Fibroblast of peridontal ligament (primary cell): ENCODE data around the gene TMEM245.
"Not testable (repeated sequence)": the region's sequence is repeated elsewhere in the genome, so short reads cannot be mapped to it uniquely, and the experiment has no call there.

Experiments used
- DNase-seq: peaks from one replicate; pipeline ENCODE4 v3.0.0-alpha.2; 2010; ENCODE audit errors: extremely low read depth

Gene TMEM245

GRCh38 chr9:109133533-109133932 lies 13.8 kb upstream of the TMEM245 start:
- DNase-seq: no peak

GRCh38 chr9:109132567-109133021 lies 12.8 kb upstream of the TMEM245 start:
- no peak for DNase-seq

- DNase-seq: no peak
These were observed 9.9 kb upstream of the TMEM245 start for GRCh38 chr9:109129470-109130197.

- DNase-seq: not testable (repeated sequence)
These were observed 6.9 kb upstream of the TMEM245 start for GRCh38 chr9:109126671-109127070.

- DNase-seq: no peak
These were observed 4.4 kb upstream of the TMEM245 start for GRCh38 chr9:109124121-109124520.

- no peak for DNase-seq
These were observed 3.2 kb upstream of the TMEM245 start for GRCh38 chr9:109122726-109123621.

GRCh38 chr9:109121232-109121796 lies 1.6 kb upstream of the TMEM245 start:
- no peak for DNase-seq

- no peak for DNase-seq
These were observed 550 bp upstream of the TMEM245 start for GRCh38 chr9:109120204-109120789.

GRCh38 chr9:109118808-109119438 lies 824 bp downstream of the TMEM245 start:
- DNase-seq: no peak

GRCh38 chr9:109117856-109118807 lies 1.6 kb downstream of the TMEM245 start:
- peak; percentile 66 for DNase-seq

GRCh38 chr9:109115931-109116526 lies 3.7 kb downstream of the TMEM245 start:
- peak; percentile 81 for DNase-seq

GRCh38 chr9:109114670-109115069 lies 5.1 kb downstream of the TMEM245 start:
- peak; percentile 41 for DNase-seq

- peak; percentile 18 for DNase-seq
These were observed 5.7 kb downstream of the TMEM245 start for GRCh38 chr9:109113892-109114609.

- DNase-seq: no peak
These were observed 6.5 kb downstream of the TMEM245 start for GRCh38 chr9:109113254-109113653.

GRCh38 chr9:109110329-109111021 lies 9.3 kb downstream of the TMEM245 start:
- DNase-seq: peak; percentile 74

- peak; percentile 48 for DNase-seq
These were observed 9.8 kb downstream of the TMEM245 start for GRCh38 chr9:109109967-109110328.

- DNase-seq: peak; percentile 60
These were observed 11.4 kb downstream of the TMEM245 start for GRCh38 chr9:109108318-109108717.

- DNase-seq: peak; percentile 71
These were observed 12.1 kb downstream of the TMEM245 start for GRCh38 chr9:109107402-109108240.
